ENCODE data around the gene EXOC3.

EXOC3 gene

DNA sequence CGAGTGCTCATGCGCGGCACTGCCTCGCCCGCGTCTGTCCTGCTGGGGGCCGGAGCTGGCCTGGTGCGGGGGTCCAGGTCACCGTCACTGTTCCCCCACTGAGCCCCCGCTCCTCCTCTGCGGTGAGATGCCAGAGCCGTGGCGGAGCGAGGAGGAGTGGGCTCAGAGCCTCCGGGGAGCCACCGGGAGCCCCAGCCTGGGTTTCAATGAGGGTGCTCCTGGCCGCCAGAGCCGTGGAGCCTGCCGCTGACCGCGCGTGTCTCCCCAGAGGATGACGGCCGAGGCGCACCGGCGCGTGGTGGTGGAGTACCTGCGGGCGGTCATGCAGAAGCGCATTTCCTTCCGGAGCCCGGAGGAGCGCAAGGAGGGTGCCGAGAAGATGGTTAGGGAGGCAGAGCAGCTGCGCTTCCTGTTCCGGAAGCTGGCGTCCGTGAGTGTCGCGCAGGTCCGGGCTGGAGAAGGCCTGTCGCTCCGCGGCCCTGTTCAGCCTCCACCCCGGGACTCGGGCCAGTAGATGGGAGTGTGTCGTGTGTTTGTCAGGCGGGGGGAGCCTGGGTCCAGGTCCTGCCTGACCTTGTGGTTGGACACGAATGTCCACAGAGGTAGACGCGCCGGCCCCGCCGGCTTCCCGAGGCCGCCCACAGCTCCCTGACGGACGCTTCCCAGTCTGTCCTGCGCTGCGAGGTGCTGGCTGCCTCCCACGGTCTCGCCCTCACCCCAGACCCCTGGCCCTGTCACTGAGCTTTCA lies 22.0 kb downstream of the EXOC3 start:
- H3K4me3 ChIP-seq (replicated peaks; ENCODE audit: low read depth, low read length) = no peak overlapping the region
- DNase-seq (ENCODE audit: low read depth) = no peak
- TF ChIP-seq, protein P1, sequence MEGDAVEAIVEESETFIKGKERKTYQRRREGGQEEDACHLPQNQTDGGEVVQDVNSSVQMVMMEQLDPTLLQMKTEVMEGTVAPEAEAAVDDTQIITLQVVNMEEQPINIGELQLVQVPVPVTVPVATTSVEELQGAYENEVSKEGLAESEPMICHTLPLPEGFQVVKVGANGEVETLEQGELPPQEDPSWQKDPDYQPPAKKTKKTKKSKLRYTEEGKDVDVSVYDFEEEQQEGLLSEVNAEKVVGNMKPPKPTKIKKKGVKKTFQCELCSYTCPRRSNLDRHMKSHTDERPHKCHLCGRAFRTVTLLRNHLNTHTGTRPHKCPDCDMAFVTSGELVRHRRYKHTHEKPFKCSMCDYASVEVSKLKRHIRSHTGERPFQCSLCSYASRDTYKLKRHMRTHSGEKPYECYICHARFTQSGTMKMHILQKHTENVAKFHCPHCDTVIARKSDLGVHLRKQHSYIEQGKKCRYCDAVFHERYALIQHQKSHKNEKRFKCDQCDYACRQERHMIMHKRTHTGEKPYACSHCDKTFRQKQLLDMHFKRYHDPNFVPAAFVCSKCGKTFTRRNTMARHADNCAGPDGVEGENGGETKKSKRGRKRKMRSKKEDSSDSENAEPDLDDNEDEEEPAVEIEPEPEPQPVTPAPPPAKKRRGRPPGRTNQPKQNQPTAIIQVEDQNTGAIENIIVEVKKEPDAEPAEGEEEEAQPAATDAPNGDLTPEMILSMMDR (IDR thresholded peaks at IDR 0.05; ENCODE audit: low read length, missing control alignments) = no peak

DNA sequence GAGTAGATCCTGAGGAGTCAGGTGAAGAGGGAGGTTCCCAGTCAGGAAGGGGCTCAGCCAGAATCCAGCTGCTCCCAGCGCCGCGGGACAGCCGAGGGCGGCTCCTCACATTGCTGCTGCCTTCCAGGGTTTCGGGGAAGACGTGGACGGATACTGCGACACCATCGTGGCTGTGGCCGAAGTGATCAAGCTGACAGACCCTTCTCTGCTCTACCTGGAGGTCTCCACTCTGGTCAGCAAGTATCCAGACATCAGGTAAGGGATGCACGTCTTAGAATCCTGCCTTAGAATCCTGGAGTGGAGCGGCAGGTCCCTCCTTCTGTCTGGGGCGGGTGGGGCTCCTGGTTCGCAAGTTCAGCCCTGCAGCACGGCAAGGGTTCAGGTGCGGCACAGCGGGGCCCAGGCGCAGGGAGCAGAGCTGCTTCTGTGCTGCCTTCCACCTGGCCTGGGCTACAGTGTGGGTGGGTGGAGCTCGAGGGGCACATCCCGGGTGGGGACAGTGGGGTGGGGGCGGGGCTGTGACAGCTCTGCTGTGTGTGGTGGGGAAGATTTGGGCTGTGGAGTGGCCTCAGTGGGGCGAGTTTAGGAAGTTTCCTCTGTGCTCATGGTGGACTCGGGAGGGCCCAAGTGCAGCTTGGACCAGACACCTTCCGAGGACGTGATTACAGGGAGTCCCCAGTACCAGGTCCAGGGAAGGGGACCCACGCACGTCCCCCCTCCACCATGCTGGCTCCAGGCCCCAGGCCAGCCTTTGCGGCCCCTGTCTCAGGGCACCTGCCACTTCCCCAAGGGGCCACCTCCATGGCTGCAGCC lies 22.8 kb downstream of the EXOC3 start:
- TF ChIP-seq, protein P1 (IDR thresholded peaks at IDR 0.05; ENCODE audit: low read length, missing control alignments) = no peak
- no peak overlapping the region for H3K4me3 ChIP-seq (replicated peaks; ENCODE audit: low read depth, low read length)
- DNase-seq (ENCODE audit: low read depth) = no peak

DNA sequence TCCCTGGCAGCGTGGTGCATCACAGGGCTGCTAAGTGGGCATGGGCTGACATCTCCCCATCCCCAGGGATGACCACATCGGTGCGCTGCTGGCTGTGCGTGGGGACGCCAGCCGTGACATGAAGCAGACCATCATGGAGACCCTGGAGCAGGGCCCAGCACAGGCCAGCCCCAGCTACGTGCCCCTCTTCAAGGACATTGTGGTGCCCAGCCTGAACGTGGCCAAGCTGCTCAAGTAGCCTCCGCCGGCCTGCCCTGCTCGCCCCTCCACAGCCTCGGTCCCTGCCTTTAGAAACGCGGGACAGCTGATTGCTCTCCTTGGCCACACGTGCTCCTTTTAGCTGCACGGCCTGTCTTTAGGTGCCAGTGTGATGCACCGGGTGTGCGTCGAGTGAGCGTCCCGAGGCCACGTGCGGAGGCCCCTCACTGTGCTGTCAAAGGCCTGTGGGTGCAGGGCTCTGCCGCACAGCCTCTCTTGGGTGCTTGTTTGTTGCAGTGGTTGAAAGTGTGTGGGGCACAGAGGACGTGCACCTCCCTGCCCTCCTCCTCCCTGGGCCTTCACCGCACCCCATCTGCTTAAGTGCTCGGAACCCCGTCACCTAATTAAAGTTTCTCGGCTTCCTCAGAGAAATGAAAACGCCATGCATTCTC lies 23.8 kb downstream of the EXOC3 start:
- DNase-seq (ENCODE audit: low read depth) = no peak
- TF ChIP-seq, protein P1 (IDR thresholded peaks at IDR 0.05; ENCODE audit: low read length, missing control alignments) = no peak
- H3K4me3 ChIP-seq (replicated peaks; ENCODE audit: low read depth, low read length) = no peak overlapping the region

DNA sequence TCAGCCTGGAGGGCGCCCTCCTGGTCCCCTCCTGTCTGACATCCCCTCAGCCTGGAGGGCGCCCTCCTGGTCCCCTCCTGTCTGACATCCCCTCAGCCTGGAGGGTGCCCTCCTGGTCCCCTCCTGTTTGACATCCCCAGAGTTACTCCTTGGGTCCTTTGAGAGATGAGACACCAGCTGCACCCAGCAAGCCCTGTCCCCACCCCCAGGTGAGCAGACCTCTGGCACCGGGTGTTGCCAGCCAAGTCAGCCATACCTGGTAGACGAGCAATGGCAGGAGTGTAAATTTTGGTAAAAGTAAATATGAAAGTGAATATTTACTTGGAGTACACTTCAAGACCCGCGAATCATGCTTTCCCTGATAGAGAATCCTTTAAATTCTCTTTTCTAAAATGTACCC lies 25.4 kb downstream of the EXOC3 start:
- DNase-seq (ENCODE audit: low read depth) = no peak
- TF ChIP-seq, protein P1 (IDR thresholded peaks at IDR 0.05; ENCODE audit: low read length, missing control alignments) = no peak
- H3K4me3 ChIP-seq (replicated peaks; ENCODE audit: low read depth, low read length) = no peak overlapping the region

DNA sequence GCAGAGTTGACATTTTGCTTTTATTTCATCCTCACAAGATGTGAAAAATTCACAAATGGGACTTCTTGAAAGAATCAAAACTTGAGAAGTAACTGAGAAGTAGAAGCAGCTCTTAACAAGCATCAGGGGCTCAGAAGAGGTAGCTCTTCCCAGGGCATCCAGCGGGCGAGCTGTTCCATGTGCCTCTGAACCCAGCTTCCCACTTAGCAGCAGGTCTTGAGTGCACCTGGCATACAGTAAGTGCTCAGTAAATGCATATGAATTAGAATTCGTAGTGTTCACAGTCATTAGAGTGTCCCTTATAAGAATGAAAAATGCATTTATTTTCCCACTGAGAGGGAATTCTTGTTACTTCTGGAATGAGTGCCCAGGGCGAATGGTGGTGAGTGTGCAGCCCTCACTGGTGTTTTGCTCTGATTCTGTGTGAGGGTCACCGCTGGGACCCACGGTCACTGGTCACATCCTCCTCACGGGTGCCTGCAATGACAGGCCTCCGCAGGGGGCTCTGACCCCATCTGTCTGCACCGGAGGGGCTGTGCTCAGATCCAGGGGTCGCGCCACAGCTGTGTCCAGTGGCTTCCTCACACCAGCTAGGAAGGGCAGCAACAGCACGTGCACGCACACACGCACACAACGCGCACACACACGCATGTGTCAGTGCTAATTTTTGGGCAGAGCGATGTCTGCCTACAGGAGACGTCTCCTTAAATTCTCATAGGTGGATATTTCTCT lies 26.9 kb downstream of the EXOC3 start:
- DNase-seq (ENCODE audit: low read depth) = no peak
- TF ChIP-seq, protein P1 (IDR thresholded peaks at IDR 0.05; ENCODE audit: low read length, missing control alignments) = no peak
- H3K4me3 ChIP-seq (replicated peaks; ENCODE audit: low read depth, low read length) = no peak overlapping the region

DNA sequence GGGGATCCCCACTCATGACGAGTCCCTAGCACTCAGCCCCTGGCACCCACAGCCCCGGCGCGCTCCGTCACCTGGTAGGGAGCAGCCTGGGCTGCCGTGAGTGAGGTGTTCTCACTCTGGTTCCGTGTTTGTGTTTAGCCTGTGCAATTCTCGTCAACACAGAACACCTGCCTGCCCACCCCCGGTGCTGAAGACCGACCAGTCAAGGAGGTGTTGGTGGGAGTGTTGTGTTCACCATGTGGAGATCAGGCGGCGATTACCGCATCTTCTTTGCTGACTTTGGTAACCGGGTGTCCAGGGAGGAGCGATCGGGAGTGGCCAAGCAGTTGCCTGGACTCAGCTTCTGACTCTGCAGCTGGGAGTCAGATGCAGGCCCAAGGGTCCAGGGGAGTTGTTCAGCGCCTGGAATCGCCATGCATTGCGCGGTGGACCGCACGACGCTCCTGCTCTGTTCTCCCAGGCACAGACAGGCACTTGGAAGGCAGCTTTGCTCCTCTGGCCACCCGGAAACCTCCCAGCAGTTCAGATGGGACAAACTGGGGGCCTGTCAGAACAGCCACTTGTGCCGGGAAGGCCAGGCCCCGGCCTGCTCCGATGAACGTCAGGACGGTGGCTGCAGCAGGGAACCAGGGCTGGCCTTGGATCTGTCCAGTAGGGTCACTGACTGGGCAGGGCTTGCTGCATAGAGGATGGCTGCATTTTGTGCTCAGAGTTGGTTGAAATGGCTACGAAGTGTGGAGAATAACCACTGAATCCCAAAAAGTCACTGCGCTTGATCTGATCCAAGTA lies 28.2 kb downstream of the EXOC3 start:
- TF ChIP-seq, protein P1 (IDR thresholded peaks at IDR 0.05; ENCODE audit: low read length, missing control alignments) = no peak
- no peak for DNase-seq (ENCODE audit: low read depth)
- peak overlapping the region; percentile 63 for H3K4me3 ChIP-seq (replicated peaks; ENCODE audit: low read depth, low read length)
